HepG2 (cell line): ENCODE data around the gene UST. TPM values are rescaled to one million over a fixed set of nuclear protein-coding genes. Genes with fewer than 3 reads are reported as not detected.
A peak's percentile ranks its signal among the peaks of the same experiment; 100 is the strongest.

Source experiments
- ATAC-seq: fragments of 200-7000 bp; cut with Tn5 transposase; 3 replicates; pipeline ENCODE4 v1.9.1; 2020; ENCODE audit warnings: mild to moderate bottlenecking, moderate library complexity
- BruUV-seq: library from RNA; stranded (reverse); fragments of 400-500 nt; replicated peaks from 2 replicates; lab custom pipeline; 2021; lab: Mats Ljungman, UMichigan
- CTCF ChIA-PET: fragments of 300-600 bp; formaldehyde crosslinking; extraction: SDS; loops from one replicate; lab custom pipeline; 2021; ENCODE audit warnings: low total read pairs, inconsistent platforms, low intra/inter-chr PET ratio; lab: Yijun Ruan, JAX
- POLR2A ChIA-PET: fragments of 350-600 bp; sonication (Branson Sonifier 250); formaldehyde crosslinking; loops from one replicate; lab custom pipeline; 2020; ENCODE audit warnings: antibody characterized with exemption, inconsistent platforms; lab: Yijun Ruan, JAX
- DNase-seq: peaks from one replicate; pipeline ENCODE4 v3.0.0-alpha.2; 2015; ENCODE audit warnings: low spot score
- FAIRE-seq: peaks from 3 replicates; lab custom pipeline; 2011; peaks lifted over from hg19 to GRCh38; lab: Jason Lieb, UNC
- H2AFZ ChIP-seq: one replicate; pipeline ENCODE4 v1.6.1; 2011; ENCODE audit warnings: low read length, inconsistent platforms
- H3K27ac ChIP-seq: fragments of 300-600 bp; 3 replicates; pipeline ENCODE4 v1.8.0; 2011; ENCODE audit warnings: mixed run types, mild to moderate bottlenecking, mixed read lengths, low read length, inconsistent platforms; ENCODE audit not compliant: insufficient read depth; ENCODE audit errors: extremely low read length
- H3K27me3 ChIP-seq, 2 experiments: fragments of 200-600 bp in 1 of 2; 2 replicates in 1 of 2; 3 replicates in 1 of 2; pipeline versions ENCODE4 v1.6.0 to v1.8.0; 2011; ENCODE audit warnings: low read length in 2 of 2, mild to moderate bottlenecking in 2 of 2, moderate library complexity in 2 of 2, inconsistent platforms in 1 of 2; ENCODE audit not compliant: insufficient read depth in 2 of 2, control insufficient read depth in 1 of 2
- H3K36me3 ChIP-seq, 2 experiments: fragments of 200-600 bp in 1 of 2; replicated peaks in 1 of 2; 2 replicates in 1 of 2; 3 replicates in 1 of 2; pipeline versions ENCODE4 v1.5.1 to v1.8.0; 2011; ENCODE audit warnings: low read length in 2 of 2, inconsistent platforms in 1 of 2; ENCODE audit not compliant: insufficient read depth in 2 of 2, control insufficient read depth in 1 of 2
- H3K4me1 ChIP-seq: 2 replicates; pipeline ENCODE4 v1.5.1; 2012; ENCODE audit warnings: low read length, inconsistent platforms; ENCODE audit not compliant: insufficient read depth
- H3K4me2 ChIP-seq: 2 replicates; pipeline ENCODE4 v1.6.0; 2011; ENCODE audit warnings: low read depth, low read length, inconsistent platforms
- H3K4me3 ChIP-seq, 3 experiments: fragments of 200-600 bp in 1 of 3; sonication (generic), shearing (Covaris generic) in 1 of 3; replicated peaks in 1 of 3; 2 replicates each; pipeline ENCODE4 v1.5.1; 2011 to 2016; ENCODE audit warnings: low read length in 3 of 3, inconsistent platforms in 2 of 3, low read depth in 2 of 3, mild to moderate bottlenecking in 2 of 3, control low read depth in 1 of 3, mixed read lengths in 1 of 3; ENCODE audit not compliant: insufficient read depth in 1 of 3
- H3K79me2 ChIP-seq: one replicate; pipeline ENCODE4 v1.6.1; 2011; ENCODE audit warnings: low read length, inconsistent platforms; ENCODE audit not compliant: insufficient read depth
- H3K9ac ChIP-seq: 2 replicates; pipeline ENCODE4 v1.6.0; 2011; ENCODE audit warnings: mild to moderate bottlenecking, low read depth, low read length, inconsistent platforms; ENCODE audit not compliant: insufficient read depth
- H3K9me3 ChIP-seq: 2 replicates; pipeline ENCODE4 v1.5.1; 2012; ENCODE audit warnings: mild to moderate bottlenecking, low read length
- H4K20me1 ChIP-seq: 2 replicates; pipeline ENCODE4 v1.6.0; 2011; ENCODE audit warnings: inconsistent platforms, mild to moderate bottlenecking, low read length, moderate library complexity; ENCODE audit not compliant: insufficient read depth
- ADNP ChIP-seq: sonication (generic); formaldehyde crosslinking; IDR thresholded peaks from 2 replicates; pipeline ENCODE4 v1.4.0; 2020; ENCODE audit warnings: missing genetic modification reagents
- CHD4 ChIP-seq: fragments of 200-600 bp; sonication (generic); IDR thresholded peaks from 2 replicates; pipeline ENCODE4 v1.7.0; 2017; ENCODE audit warnings: mild to moderate bottlenecking, low read length, borderline replicate concordance
- EHMT2 ChIP-seq: fragments of 200-600 bp; sonication (generic); IDR thresholded peaks from 2 replicates; pipeline ENCODE4 v1.7.0; 2017; ENCODE audit warnings: antibody characterized with exemption, low read depth, low read length, borderline replicate concordance
- KDM6A ChIP-seq: IDR thresholded peaks from 2 replicates; pipeline ENCODE4 v1.6.1; 2016; ENCODE audit warnings: low read depth
- MYPOP ChIP-seq: sonication (generic); formaldehyde crosslinking; IDR thresholded peaks from 2 replicates; pipeline ENCODE4 v1.8.1; 2023; ENCODE audit warnings: mild to moderate bottlenecking, moderate library complexity, missing genetic modification reagents
- NFKB2 ChIP-seq: sonication (generic); formaldehyde crosslinking; IDR thresholded peaks from 2 replicates; pipeline ENCODE4 v1.4.0; 2020; ENCODE audit warnings: missing genetic modification reagents, borderline replicate concordance
- SNAPC2 ChIP-seq: sonication (generic); formaldehyde crosslinking; IDR thresholded peaks from 2 replicates; pipeline ENCODE4 v1.8.1; 2022; ENCODE audit warnings: mild to moderate bottlenecking, missing genetic modification reagents
- SP1 ChIP-seq, 2 experiments: fragments of 450-650 bp in 1 of 2; sonication (generic) in 1 of 2; formaldehyde crosslinking in 1 of 2; IDR thresholded peaks; 2 replicates each; pipeline versions ENCODE4 v1.4.0 to v1.6.1; 2016 to 2020; ENCODE audit warnings: missing genetic modification reagents in 1 of 2
- TOPORS ChIP-seq: sonication (generic); formaldehyde crosslinking; IDR thresholded peaks from 2 replicates; pipeline ENCODE4 v1.8.0; 2023; ENCODE audit warnings: mild to moderate bottlenecking, missing genetic modification reagents
- ZNF251 ChIP-seq: sonication (generic); formaldehyde crosslinking; IDR thresholded peaks from 2 replicates; pipeline ENCODE4 v1.9.0; 2021; ENCODE audit warnings: mild to moderate bottlenecking, missing genetic modification reagents
- ZNF3 ChIP-seq: IDR thresholded peaks from 2 replicates; pipeline ENCODE4 v1.7.0; 2017; ENCODE audit warnings: inconsistent platforms
- ZNF512B ChIP-seq: sonication (generic); formaldehyde crosslinking; IDR thresholded peaks from 2 replicates; pipeline ENCODE4 v1.5.1; 2020; ENCODE audit warnings: missing genetic modification reagents, mild to moderate bottlenecking, borderline replicate concordance
- WGBS: methylation state at CpG from one replicate; pipeline ENCODE4 v1.1.6; 2017; ENCODE audit warnings: low lambda C conversion rate; 5-methylcytosine and 5-hydroxymethylcytosine counted together
- in situ Hi-C: cut with HindIII; loops from 2 replicates; pipeline ENCODE4 v1.10.0; 2017; ENCODE audit warnings: low pct_unique_long_range_greater_than_20kb; ENCODE audit not compliant: extremely low pct_ligation_motif_present
- intact Hi-C: fragments of 100-400 bp; cut with micrococcal nuclease; formaldehyde crosslinking; loops from one replicate; pipeline ENCODE4 v1.10.0; 2022; ENCODE audit not compliant: unreplicated experiment
- polyA plus RNA-seq, 8 experiments: library from polyadenylated mRNA; depleted of rRNA in 3 of 8; stranded (reverse) in 7 of 8; unstranded in 1 of 8; fragments of >200 nt; fragmentation: Illumina TruSeq in 4 of 8; extraction: Trizol in 4 of 8; gene quantifications; 2 replicates each; pipeline versions ENCODE4 v1.2.1 to v1.2.3, GENCODE V29; 2011 to 2016; ENCODE audit warnings: low read depth in 4 of 8, missing spikeins in 1 of 8, mixed read lengths in 1 of 8; ENCODE audit not compliant: insufficient read depth in 1 of 8
- total RNA-seq, 5 experiments: library from RNA; depleted of rRNA; stranded (reverse); fragments of >200 nt; fragmentation: Illumina TruSeq; extraction: Trizol; gene quantifications; 2 replicates each; pipeline ENCODE4 v1.2.3, GENCODE V29; 2016; ENCODE audit warnings: low read depth in 1 of 5
- TF ChIP-seq, protein P1 (sequence below): sonication (generic); formaldehyde crosslinking; IDR thresholded peaks from 2 replicates; pipeline ENCODE4 v1.9.0; 2022; ENCODE audit warnings: missing genetic modification reagents, mild to moderate bottlenecking, borderline replicate concordance
- TF ChIP-seq, protein P2 (sequence below): sonication (generic); formaldehyde crosslinking; IDR thresholded peaks from 2 replicates; pipeline ENCODE4 v1.5.1; 2020; ENCODE audit warnings: missing genetic modification reagents, mild to moderate bottlenecking, borderline replicate concordance

The UST gene
- total and polyA plus RNA-seq, 2 of the 13 experiments (the other 11 are each of a cell fraction or from before 2014, with no cell fraction given) = 0.27 TPM; not detected in 1

DNA sequence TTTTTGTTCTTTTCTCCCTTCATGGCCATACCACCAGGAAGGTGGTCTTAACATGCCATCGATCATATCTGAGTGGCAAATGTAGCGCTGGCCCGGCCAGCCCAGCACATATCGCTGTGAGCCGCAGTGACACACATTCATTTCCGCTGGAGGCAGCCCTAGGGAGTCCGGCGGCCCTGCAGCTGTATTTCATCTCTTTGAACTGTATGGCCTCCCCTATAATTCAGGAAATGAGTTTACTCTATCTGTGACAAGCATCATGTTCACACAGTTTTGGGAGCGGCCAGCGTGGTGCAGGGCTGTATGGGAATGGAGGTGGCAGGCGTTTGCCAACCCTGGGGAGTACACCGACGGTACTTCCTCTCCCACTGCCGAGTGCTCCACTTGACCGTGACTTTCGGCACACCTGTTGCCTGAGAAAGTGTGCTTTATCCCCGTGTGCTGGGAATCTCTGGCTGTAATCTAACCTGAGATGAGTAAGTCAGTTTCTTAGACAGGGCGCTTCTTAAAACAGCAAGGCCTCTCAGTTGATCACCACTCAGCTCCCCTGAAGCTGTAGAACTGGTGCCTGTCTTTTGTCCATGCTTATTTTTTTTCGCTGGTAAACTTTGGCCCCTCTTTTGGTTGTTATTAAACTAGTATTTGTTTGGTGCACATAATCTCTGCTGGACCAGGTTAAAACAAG lies 313.6 kb downstream of the UST start:
- FAIRE-seq (no peak), DNase-seq (peak; percentile 20), ATAC-seq (peak; percentile 59)
- peaks cover 61% of the 10 kb centered on the region for H3K4me1 ChIP-seq
- 50% methylated on average over 18 of the region's 19 CpGs for WGBS
- TSS peak; percentile 90 for BruUV-seq
- peak overlapping the region; percentile 50; the same call in 1 of the 2 replicates for H3K9ac ChIP-seq
- ChIA-PET POLR2A (interaction anchor here (1.7 kb wide), 1 partner anchor 27 kb away, joined by 6 read pairs; no protein-coding TSS in a partner anchor), CTCF (no interaction called here)
- no peaks in the 10 kb centered on the region for H4K20me1 ChIP-seq
- H3K27ac ChIP-seq = peak overlapping the region; percentile 65
- H3K79me2 ChIP-seq = no peaks in the 10 kb centered on the region
- H3K27me3 ChIP-seq = no peaks in the 10 kb centered on the region
- peak overlapping the region in 2 of 3 experiments; percentile 12 to 41; a peak in 3 of 6 replicates for H3K4me3 ChIP-seq
- H3K36me3 ChIP-seq = no peaks in the 10 kb centered on the region
- no peak overlapping the region for H2AFZ ChIP-seq
- in situ Hi-C loops = no loop called here
- intact Hi-C loops = loop anchor here (2.0 kb wide), 1 partner anchor 14 kb away; no protein-coding TSS in a partner anchor
- H3K9me3 ChIP-seq = no peaks in the 10 kb centered on the region
- peak overlapping the region; percentile 80 for H3K4me2 ChIP-seq
- TF ChIP-seq, protein P1, sequence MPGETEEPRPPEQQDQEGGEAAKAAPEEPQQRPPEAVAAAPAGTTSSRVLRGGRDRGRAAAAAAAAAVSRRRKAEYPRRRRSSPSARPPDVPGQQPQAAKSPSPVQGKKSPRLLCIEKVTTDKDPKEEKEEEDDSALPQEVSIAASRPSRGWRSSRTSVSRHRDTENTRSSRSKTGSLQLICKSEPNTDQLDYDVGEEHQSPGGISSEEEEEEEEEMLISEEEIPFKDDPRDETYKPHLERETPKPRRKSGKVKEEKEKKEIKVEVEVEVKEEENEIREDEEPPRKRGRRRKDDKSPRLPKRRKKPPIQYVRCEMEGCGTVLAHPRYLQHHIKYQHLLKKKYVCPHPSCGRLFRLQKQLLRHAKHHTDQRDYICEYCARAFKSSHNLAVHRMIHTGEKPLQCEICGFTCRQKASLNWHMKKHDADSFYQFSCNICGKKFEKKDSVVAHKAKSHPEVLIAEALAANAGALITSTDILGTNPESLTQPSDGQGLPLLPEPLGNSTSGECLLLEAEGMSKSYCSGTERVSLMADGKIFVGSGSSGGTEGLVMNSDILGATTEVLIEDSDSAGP (CRISPR knock-in tag) = no peak; the same call in 1 of the 2 replicates
- TF ChIP-seq TOPORS (CRISPR knock-in tag) (no peak), SNAPC2 (CRISPR knock-in tag) (peak; percentile 67; the same call in 1 of the 2 replicates), ZNF512B (CRISPR knock-in tag) (0 out of 2 replicates have a peak, but pooled peaks have one; percentile 50), CHD4 (no peak), ZNF251 (no peak), ADNP (CRISPR knock-in tag) (no peak), SP1 (IDR thresholded peaks at IDR 0.05) (no peak), SP1 (CRISPR knock-in tag; IDR thresholded peaks at IDR 0.05) (no peak), EHMT2 (no peak), KDM6A (CRISPR knock-in tag) (0 out of 2 replicates have a peak, but pooled peaks have one; percentile 7), NFKB2 (CRISPR knock-in tag) (0 out of 2 replicates have a peak, but pooled peaks have one; percentile 24), ZNF3 (CRISPR knock-in tag) (no peak), MYPOP (CRISPR knock-in tag) (0 out of 2 replicates have a peak, but pooled peaks have one; percentile 3)
- TF ChIP-seq, protein P2, sequence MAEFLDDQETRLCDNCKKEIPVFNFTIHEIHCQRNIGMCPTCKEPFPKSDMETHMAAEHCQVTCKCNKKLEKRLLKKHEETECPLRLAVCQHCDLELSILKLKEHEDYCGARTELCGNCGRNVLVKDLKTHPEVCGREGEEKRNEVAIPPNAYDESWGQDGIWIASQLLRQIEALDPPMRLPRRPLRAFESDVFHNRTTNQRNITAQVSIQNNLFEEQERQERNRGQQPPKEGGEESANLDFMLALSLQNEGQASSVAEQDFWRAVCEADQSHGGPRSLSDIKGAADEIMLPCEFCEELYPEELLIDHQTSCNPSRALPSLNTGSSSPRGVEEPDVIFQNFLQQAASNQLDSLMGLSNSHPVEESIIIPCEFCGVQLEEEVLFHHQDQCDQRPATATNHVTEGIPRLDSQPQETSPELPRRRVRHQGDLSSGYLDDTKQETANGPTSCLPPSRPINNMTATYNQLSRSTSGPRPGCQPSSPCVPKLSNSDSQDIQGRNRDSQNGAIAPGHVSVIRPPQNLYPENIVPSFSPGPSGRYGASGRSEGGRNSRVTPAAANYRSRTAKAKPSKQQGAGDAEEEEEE = no peak
